Tibial nerve (tissue), 4 donors: ENCODE data around the gene CAMLG. TPM values are rescaled to one million over a fixed set of nuclear protein-coding genes. Genes with fewer than 3 reads are reported as not detected.
"Not testable (repeated sequence)": the region's sequence is repeated elsewhere in the genome, so short reads cannot be mapped to it uniquely, and the experiment has no call there.

ENCODE experiments used
- DNase-seq, 2 donors: peaks; one replicate each; pipeline ENCODE4 v3.0.0-alpha.2; 2019; ENCODE audit warnings: low spot score in 2 of 2
- H3K27ac ChIP-seq, 4 donors: fragments of 200-600 bp; sonication (generic) in 3 of 4; one replicate each; pipeline ENCODE4 v1.5.1; 2017 to 2019; ENCODE audit warnings: mild to moderate bottlenecking in 1 of 4
- H3K27me3 ChIP-seq, 2 donors: fragments of 200-600 bp; sonication (generic) in 1 of 2; one replicate each; pipeline versions ENCODE4 v1.5.1 to v1.6.0; 2017 to 2019
- H3K36me3 ChIP-seq, 3 donors: fragments of 200-600 bp; sonication (generic); one replicate each; pipeline ENCODE4 v1.5.1; 2018 to 2019
- H3K4me1 ChIP-seq, 4 donors: fragments of 200-600 bp; sonication (generic) in 3 of 4; one replicate each; pipeline ENCODE4 v1.5.1; 2017 to 2019
- H3K4me3 ChIP-seq, 4 donors: fragments of 200-600 bp; sonication (generic) in 3 of 4; one replicate each; pipeline ENCODE4 v1.5.1; 2017 to 2019; ENCODE audit warnings: mild to moderate bottlenecking in 1 of 4, moderate library complexity in 1 of 4
- H3K9me3 ChIP-seq, 4 donors: fragments of 200-600 bp; sonication (generic) in 3 of 4; one replicate each; pipeline ENCODE4 v1.5.1; 2017 to 2019
- EP300 ChIP-seq, 2 donors: sonication (generic); formaldehyde crosslinking; IDR thresholded peaks; one replicate each; pipeline ENCODE4 v1.6.1; 2017; ENCODE audit warnings: antibody characterized with exemption in 2 of 2, mild to moderate bottlenecking in 1 of 2
- POLR2A ChIP-seq, 2 donors: fragments of 450-650 bp; IDR thresholded peaks; one replicate each; pipeline ENCODE4 v1.6.1; 2017; ENCODE audit warnings: antibody characterized with exemption in 2 of 2, mild to moderate bottlenecking in 2 of 2, moderate library complexity in 2 of 2
- WGBS, 2 donors: methylation state at CpG; one replicate each; pipeline ENCODE4 v1.1.5; 2018; 5-methylcytosine and 5-hydroxymethylcytosine counted together
- total RNA-seq, 4 donors: library from RNA; depleted of rRNA; stranded (reverse); fragments of >200 nt; gene quantifications; one replicate each; pipeline ENCODE4 v1.1.0, GENCODE V29; 2016
- TF ChIP-seq, protein P1 (sequence below), 5 experiments: fragments of 200-600 bp in 3 of 5; fragments of 450-650 bp in 2 of 5; sonication (generic) in 3 of 5; IDR thresholded peaks; one replicate each; pipeline ENCODE4 v1.5.1; 2016 to 2019; ENCODE audit warnings: antibody characterized with exemption in 5 of 5, mild to moderate bottlenecking in 3 of 5, moderate library complexity in 2 of 5

Gene CAMLG
- total RNA-seq, result 10 to 100 TPM; 26.4 to 35.4 (median 33.0) TPM

DNA sequence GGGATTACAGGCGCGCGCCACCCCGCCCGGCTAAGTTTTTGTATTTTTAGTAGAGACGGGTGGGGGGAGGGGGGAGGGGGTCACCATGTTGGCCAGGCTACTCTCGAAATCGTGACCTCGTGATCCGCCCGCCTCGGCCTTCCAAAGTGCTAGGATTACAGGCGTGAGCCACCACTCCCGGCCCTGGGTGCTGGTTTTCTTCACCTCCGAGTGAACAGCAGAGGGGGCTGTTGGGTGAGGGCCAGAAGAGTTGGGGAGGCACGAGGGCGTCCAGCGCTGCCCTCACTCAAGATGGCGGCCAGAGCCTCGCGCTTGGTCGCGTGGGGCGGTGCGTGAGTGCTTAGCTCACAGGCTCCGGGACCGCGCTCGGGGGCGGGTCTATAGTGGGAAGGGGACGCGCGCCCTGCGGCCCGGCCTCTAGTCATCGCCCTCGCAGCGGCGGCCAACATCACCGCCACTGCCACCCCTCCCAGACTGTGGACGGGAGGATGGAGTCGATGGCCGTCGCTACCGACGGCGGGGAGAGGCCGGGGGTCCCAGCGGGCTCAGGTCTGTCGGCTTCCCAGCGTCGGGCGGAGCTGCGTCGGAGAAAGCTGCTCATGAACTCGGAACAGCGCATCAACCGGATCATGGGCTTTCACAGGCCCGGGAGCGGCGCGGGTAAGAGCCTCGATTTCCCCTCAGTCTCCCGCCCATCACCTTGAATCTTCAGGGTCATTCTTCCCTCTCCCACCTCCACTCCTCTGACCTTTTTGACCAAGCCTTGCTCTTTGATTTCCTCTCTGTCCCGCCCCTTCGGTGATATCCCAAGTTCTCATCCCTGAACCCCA, at the start of gene CAMLG:
Gene CAMLG (plus strand): TSS at position 416 of the 830 bp plus-strand sequence. CDS start 73 bp downstream, at position 489.
- Histone ChIP-seq H3K27ac (peak within 1 kb of the TSS; percentile 84 to 97 (median 92)), H3K36me3 (peaks cover 0 to 3% (median 0%) of the 10 kb centered on the region in 3 donors), H3K9me3 (no peaks in the 10 kb centered on the region), H3K27me3 (no peaks in the 10 kb centered on the region), H3K4me1 (peaks cover 0 to 27% (median 5%) of the 10 kb centered on the region in 4 donors), H3K4me3 (peak within 1 kb of the TSS; percentile 77 to 88 (median 80))
- peak; percentile 95 to 96 for DNase-seq
- WGBS, 2 donors, result 0% methylated on average over 36 to 54 of the region's 66 CpGs
- TF ChIP-seq EP300 (IDR thresholded peaks at IDR 0.05), result peak; percentile 54 to 97
- TF ChIP-seq POLR2A (IDR thresholded peaks at IDR 0.05), result peak; percentile 83 to 89
- TF ChIP-seq, protein P1, sequence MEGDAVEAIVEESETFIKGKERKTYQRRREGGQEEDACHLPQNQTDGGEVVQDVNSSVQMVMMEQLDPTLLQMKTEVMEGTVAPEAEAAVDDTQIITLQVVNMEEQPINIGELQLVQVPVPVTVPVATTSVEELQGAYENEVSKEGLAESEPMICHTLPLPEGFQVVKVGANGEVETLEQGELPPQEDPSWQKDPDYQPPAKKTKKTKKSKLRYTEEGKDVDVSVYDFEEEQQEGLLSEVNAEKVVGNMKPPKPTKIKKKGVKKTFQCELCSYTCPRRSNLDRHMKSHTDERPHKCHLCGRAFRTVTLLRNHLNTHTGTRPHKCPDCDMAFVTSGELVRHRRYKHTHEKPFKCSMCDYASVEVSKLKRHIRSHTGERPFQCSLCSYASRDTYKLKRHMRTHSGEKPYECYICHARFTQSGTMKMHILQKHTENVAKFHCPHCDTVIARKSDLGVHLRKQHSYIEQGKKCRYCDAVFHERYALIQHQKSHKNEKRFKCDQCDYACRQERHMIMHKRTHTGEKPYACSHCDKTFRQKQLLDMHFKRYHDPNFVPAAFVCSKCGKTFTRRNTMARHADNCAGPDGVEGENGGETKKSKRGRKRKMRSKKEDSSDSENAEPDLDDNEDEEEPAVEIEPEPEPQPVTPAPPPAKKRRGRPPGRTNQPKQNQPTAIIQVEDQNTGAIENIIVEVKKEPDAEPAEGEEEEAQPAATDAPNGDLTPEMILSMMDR (IDR thresholded peaks at IDR 0.05), result peak; percentile 55 to 75 (median 66)

DNA sequence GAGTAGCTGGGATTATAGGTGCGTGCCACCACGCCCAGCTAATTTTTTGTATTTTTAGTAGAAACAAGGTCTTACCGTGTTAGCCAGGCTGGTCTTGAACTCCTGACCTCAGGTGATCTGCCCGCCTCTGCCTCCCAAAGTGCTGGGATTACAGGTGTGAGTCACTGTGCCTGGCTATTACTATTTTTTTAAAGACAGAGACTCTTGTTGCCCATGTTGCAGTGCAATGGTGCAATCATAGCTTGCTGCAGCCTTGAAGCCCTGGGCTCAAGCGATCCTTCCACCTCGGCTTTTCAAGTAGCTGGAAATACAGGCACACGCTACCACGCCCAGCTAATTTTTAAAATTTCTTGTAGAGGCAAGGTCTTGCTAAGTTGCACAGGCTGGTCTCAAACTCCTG, 48.2 kb upstream of the CAMLG start:
- not testable (repeated sequence) for H3K4me1 ChIP-seq, H3K27ac ChIP-seq, DNase-seq, H3K9me3 ChIP-seq, H3K27me3 ChIP-seq, H3K4me3 ChIP-seq
- H3K36me3 ChIP-seq, result peaks cover 0 to 97% (median 9%) of the 10 kb centered on the region in 3 donors
- WGBS, 2 donors, result 94 to 96% methylated on average over 8 of the region's 8 CpGs

DNA sequence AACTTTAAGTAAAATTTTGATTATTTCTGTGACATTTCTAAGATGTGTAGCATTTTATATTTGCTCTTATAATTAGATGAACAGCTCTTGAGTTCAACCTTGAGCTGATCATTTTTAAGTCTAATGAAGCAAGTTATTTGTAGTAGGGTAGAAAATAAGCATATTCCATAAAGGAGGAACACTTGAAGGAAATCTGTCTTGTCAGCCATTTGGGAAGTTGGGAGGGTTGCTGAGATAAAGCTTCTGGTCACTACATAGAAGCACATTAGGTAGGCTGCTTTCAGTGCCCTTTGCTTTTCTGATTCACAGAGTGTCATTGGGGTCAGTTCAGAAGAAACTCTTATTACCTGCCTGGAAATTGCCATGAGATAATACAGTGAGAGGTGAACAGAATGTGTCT, 45.6 kb upstream of the CAMLG start:
- TF ChIP-seq EP300 (IDR thresholded peaks at IDR 0.05) (no peak), POLR2A (IDR thresholded peaks at IDR 0.05) (no peak)
- TF ChIP-seq, protein P1 (IDR thresholded peaks at IDR 0.05), result no peak
- Histone ChIP-seq H3K36me3 (peaks cover 3 to 100% (median 13%) of the 10 kb centered on the region in 3 donors), H3K27me3 (no peaks in the 10 kb centered on the region), H3K4me3 (no peak overlapping the region), H3K4me1 (no peaks in the 10 kb centered on the region), H3K9me3 (no peaks in the 10 kb centered on the region), H3K27ac (no peak overlapping the region)
- DNase-seq, result no peak

DNA sequence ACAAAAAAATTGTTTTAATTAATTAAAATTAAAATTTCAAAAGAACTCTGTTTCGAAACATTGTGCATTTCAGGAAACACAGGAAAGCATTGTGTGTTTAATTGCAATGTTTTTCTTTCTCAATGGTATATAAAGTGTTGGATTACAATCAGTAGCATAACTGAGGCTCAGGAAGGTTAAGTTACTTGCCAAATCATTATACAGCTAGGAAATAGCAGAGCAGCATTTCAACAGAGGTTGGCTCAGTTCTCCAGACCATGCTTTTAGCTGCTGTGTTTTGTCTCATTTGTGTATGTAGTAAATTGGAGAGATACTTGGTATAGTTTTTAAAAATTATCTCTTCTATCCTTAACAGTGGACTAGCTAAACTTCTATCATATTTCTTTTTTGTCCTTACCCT, 30.0 kb upstream of the CAMLG start:
- TF ChIP-seq EP300 (IDR thresholded peaks at IDR 0.05), result no peak
- no peak for TF ChIP-seq POLR2A (IDR thresholded peaks at IDR 0.05)
- TF ChIP-seq, protein P1 (IDR thresholded peaks at IDR 0.05), result no peak
- no peaks in the 10 kb centered on the region for H3K27me3 ChIP-seq
- no peak overlapping the region for H3K4me3 ChIP-seq
- no peak for DNase-seq
- H3K27ac ChIP-seq, result no peak overlapping the region
- no peaks in the 10 kb centered on the region for H3K9me3 ChIP-seq
- 80 to 87% methylated on average over 1 of the region's 1 CpG for WGBS, 2 donors
- H3K36me3 ChIP-seq, result peaks cover 0 to 99% (median under 1%) of the 10 kb centered on the region in 3 donors
- no peaks in the 10 kb centered on the region for H3K4me1 ChIP-seq

DNA sequence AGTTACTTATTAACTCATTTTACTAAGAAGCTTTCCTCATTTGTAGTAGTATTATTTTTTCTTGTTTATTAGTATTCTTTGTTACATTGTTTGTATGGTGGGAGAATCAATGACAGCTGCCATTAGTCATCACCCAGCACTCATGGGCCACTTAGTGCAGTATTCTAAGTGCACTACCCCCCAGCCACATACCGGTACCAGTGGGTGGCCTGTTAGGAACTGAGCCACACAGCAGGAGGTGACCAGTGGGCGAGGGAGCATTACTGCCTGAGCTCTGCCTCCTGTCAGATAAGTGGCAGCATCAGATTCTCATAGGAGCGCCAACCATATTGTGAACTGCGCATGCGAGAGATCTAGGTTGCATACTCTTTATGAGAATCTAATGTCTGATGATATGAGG, 24.2 kb upstream of the CAMLG start:
- H3K4me3 ChIP-seq, result no peak overlapping the region
- DNase-seq, result no peak
- TF ChIP-seq, protein P1 (IDR thresholded peaks at IDR 0.05), result no peak
- no peak for TF ChIP-seq EP300 (IDR thresholded peaks at IDR 0.05)
- TF ChIP-seq POLR2A (IDR thresholded peaks at IDR 0.05), result no peak
- peaks cover 0 to 98% (median 0%) of the 10 kb centered on the region in 3 donors for H3K36me3 ChIP-seq
- 89 to 92% methylated on average over 5 of the region's 5 CpGs for WGBS, 2 donors
- H3K27me3 ChIP-seq, result no peaks in the 10 kb centered on the region
- H3K4me1 ChIP-seq, result no peaks in the 10 kb centered on the region
- no peaks in the 10 kb centered on the region for H3K9me3 ChIP-seq
- H3K27ac ChIP-seq, result no peak overlapping the region
